BJ (cell line): Measurements from ENCODE around the gene OSBPL6. TPM values are rescaled to one million over a fixed set of nuclear protein-coding genes. Genes with fewer than 3 reads are reported as not detected.

Experiments
- CTCF ChIA-PET: fragments of 350-600 bp; formaldehyde crosslinking; extraction: SDS; loops from one replicate; lab custom pipeline; 2021; ENCODE audit warnings: antibody characterized with exemption, inconsistent platforms; lab: Yijun Ruan, JAX
- POLR2A ChIA-PET: fragments of 300-600 bp; sonication (Branson Sonifier 250); formaldehyde crosslinking; extraction: SDS; loops from one replicate; lab custom pipeline; 2021; ENCODE audit warnings: antibody characterized with exemption; lab: Charles Lee
- DNase-seq: peaks from one replicate; pipeline ENCODE4 v3.0.0-alpha.2; 2011; ENCODE audit warnings: low read depth
- H3K27me3 ChIP-seq: 2 replicates; pipeline ENCODE4 v1.6.0; 2011; ENCODE audit warnings: low read length; ENCODE audit not compliant: control insufficient read depth, insufficient read depth
- H3K36me3 ChIP-seq: 2 replicates; pipeline ENCODE4 v1.5.1; 2011; ENCODE audit warnings: low read length; ENCODE audit not compliant: control insufficient read depth, insufficient read depth
- H3K4me3 ChIP-seq: 2 replicates; pipeline ENCODE4 v1.5.1; 2011; ENCODE audit warnings: low read depth, mild to moderate bottlenecking, control low read depth, low read length
- CTCF ChIP-seq: IDR thresholded peaks from 2 replicates; pipeline ENCODE4 v1.5.1; 2011; ENCODE audit warnings: low read depth, mild to moderate bottlenecking, control low read depth, inconsistent platforms, low read length, moderate library complexity; ENCODE audit not compliant: insufficient read depth
- polyA plus RNA-seq: library from polyadenylated mRNA; depleted of rRNA; stranded (reverse); fragments of >200 nt; gene quantifications from 2 replicates; pipeline ENCODE4 v1.2.3, GENCODE V29; 2011

The OSBPL6 gene
- polyA plus RNA-seq, 1 experiment, result 3.7 TPM

DNA sequence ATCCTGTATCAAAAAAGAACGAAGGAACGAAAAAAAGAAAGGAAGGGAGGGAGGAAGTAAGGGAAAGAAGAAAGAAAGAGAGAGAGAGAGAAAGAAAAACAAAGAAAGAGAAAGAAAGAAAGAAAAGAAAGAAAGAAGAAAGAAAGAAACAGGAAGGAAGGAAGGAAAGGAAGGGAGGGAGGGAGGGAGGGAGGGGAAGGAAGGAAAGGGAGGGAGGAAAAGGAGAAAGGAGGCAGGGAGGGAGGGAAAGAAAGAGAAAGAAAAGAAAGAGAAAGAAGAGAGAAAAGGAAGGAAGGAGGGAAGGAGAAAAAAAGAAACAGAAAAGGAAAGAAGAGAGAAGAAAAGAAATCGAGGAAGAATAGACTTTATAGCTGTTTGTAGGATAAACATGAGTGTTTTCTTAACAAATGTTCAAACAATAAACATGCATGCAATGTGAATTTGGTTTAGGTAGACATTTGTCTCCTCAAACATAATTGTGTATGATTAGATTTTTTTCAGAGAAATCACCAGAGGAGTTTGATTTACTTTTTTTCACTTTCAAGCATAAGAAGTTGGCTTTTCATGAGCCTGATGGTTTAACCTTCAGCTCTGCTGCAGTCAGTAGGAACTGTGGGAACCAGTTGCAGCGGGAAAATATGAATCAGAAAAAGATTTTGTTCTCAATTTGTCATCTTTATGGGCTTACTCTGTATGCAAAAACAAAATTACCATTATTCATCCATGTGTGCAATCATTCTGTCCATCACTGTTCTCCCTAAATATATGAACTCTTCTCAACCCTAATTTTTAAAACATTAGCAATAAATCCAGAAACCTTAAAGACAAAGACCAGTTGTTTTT is 185.1 kb downstream of the OSBPL6 start:
- no peak for DNase-seq
- H3K4me3 ChIP-seq, result no peak overlapping the region
- no peaks in the 10 kb centered on the region for H3K27me3 ChIP-seq
- POLR2A ChIA-PET, result no interaction called here
- CTCF ChIA-PET, result no interaction called here
- TF ChIP-seq CTCF, result no peak
- H3K36me3 ChIP-seq, result no peaks in the 10 kb centered on the region

DNA sequence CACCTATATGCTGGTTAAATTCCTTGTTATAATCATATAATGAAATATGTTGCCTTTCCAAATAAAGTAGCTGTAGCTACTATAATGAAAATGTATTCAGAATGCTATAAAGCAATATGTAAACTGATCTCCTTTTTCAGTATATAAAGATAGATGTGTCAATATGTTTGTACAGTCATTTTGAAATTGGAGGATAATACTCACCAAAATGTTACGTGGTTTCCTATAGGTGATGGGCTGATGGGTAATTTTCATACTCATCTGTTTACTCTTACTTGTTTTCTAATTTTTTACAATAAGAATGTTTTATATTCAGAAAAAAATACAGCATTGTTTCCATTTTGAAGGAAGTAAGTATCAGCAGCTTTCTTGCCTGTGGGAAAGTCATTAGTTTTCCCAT is 186.5 kb downstream of the OSBPL6 start:
- Histone ChIP-seq H3K4me3 (no peak overlapping the region), H3K36me3 (no peaks in the 10 kb centered on the region), H3K27me3 (no peaks in the 10 kb centered on the region)
- TF ChIP-seq CTCF, result no peak
- CTCF ChIA-PET, result no interaction called here
- POLR2A ChIA-PET, result interaction anchor here (0.7 kb wide), 1 partner anchor 320 kb away, joined by 3 read pairs; no protein-coding TSS in a partner anchor
- no peak for DNase-seq

GRCh38 chr2:178383718-178384117 is 189.4 kb downstream of the OSBPL6 start:
- Histone ChIP-seq H3K4me3 (no peak overlapping the region), H3K36me3 (no peaks in the 10 kb centered on the region), H3K27me3 (no peaks in the 10 kb centered on the region)
- POLR2A ChIA-PET, result no interaction called here
- DNase-seq, result no peak
- CTCF ChIA-PET, result interaction anchor here (2.5 kb wide), 1 partner anchor 31 kb away, joined by 7 read pairs; no protein-coding TSS in a partner anchor
- no peak for TF ChIP-seq CTCF

DNA sequence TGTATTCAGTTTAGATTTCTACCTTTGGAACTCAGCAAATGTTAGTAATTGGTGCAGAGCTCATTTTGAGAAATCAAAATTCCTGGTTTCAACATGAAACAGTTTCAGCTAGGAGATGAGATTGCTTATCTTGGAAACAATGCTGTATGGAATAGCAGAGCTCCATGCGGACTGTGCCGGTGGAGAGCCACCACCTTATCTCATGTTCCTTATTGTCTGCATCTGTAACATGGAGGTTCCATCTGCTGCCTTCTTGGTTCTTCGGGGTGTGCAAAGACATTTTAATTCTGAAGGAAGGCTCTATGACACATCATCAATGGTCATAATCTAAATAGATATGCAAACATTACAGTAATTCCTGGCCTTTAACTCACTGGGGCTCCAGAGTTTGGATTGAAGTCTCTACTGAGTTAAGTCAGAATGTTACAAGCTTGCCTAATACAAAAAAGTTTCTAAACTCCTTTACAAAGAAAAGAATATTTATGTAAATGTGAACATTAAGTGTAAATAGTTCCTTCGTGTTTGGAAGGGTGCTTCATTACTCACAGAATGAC is 191.4 kb downstream of the OSBPL6 start:
- Histone ChIP-seq H3K36me3 (no peaks in the 10 kb centered on the region), H3K27me3 (no peaks in the 10 kb centered on the region), H3K4me3 (no peak overlapping the region)
- CTCF ChIA-PET, result interaction anchor here (0.7 to 0.9 kb wide), 2 partner anchors 11 to 20 kb away, joined by 3 read pairs; no protein-coding TSS in a partner anchor
- POLR2A ChIA-PET, result no interaction called here
- DNase-seq, result no peak
- TF ChIP-seq CTCF, result no peak

GRCh38 chr2:178386986-178387597 is 192.8 kb downstream of the OSBPL6 start:
- Histone ChIP-seq H3K36me3 (no peaks in the 10 kb centered on the region), H3K4me3 (no peak overlapping the region), H3K27me3 (no peaks in the 10 kb centered on the region)
- no peak for DNase-seq
- POLR2A ChIA-PET, result no interaction called here
- TF ChIP-seq CTCF, result no peak
- CTCF ChIA-PET, result no interaction called here
